Measurements from ENCODE around the gene CCNE1. TPM values are rescaled to one million over a fixed set of nuclear protein-coding genes. Genes with fewer than 3 reads are reported as not detected.

The CCNE1 gene
- total and polyA plus RNA-seq, 2 experiments from 2014 or later = 26.1 to 38.3 TPM

GRCh38 chr19:29860492-29860891 lies 48.7 kb downstream of the CCNE1 start:
- no peaks in the 10 kb centered on the region for H3K36me3 ChIP-seq (ENCODE audit: insufficient read depth)
- ATAC-seq = peak; percentile 18; the same call in 2 of the 3 replicates
- no peaks in the 10 kb centered on the region for H3K27me3 ChIP-seq (ENCODE audit: insufficient read depth)
- no peaks in the 10 kb centered on the region for H4K20me1 ChIP-seq (replicated peaks; ENCODE audit: insufficient read depth)
- no peaks in the 10 kb centered on the region for H3K36me3 Mint-ChIP-seq (ENCODE audit: low read depth)
- no peaks in the 10 kb centered on the region for H3K9me2 ChIP-seq (ENCODE audit: insufficient read depth)
- H3K27ac ChIP-seq (ENCODE audit: low read depth) = no peak overlapping the region
- peaks cover 7% of the 10 kb centered on the region for H3K4me1 Mint-ChIP-seq
- no peak overlapping the region for H3K4me2 ChIP-seq
- H3K27ac Mint-ChIP-seq = no peak overlapping the region
- TF ChIP-seq REST (IDR thresholded peaks at IDR 0.05; ENCODE audit: unreplicated experiment) (no peak), JUNB (IDR thresholded peaks at IDR 0.05; ENCODE audit: unreplicated experiment) (no peak), ZNF114 (CRISPR knock-in tag; IDR thresholded peaks at IDR 0.05) (no peak), CREB1 (CRISPR knock-in tag; IDR thresholded peaks at IDR 0.05; ENCODE audit: low read depth) (no peak), EZH2 (IDR thresholded peaks at IDR 0.05; ENCODE audit: low read depth, unreplicated experiment) (no peak), STAT1 (IDR thresholded peaks at IDR 0.05; ENCODE audit: unreplicated experiment) (no peak), ZNF331 (CRISPR knock-in tag; IDR thresholded peaks at IDR 0.05; ENCODE audit: low read depth) (no peak), POLR2AphosphoS5 (IDR thresholded peaks at IDR 0.05; ENCODE audit: low read depth) (no peak), NANOG (IDR thresholded peaks at IDR 0.05; ENCODE audit: borderline replicate concordance) (no peak), ZNF462 (CRISPR knock-in tag; IDR thresholded peaks at IDR 0.05) (no peak), ETS1 (IDR thresholded peaks at IDR 0.05) (no peak)
- DNase-seq (ENCODE audit: low spot score) = peak; percentile 69
- H3K27me3 Mint-ChIP-seq (ENCODE audit: insufficient read depth, low read depth, poor library complexity) = peaks cover 22% of the 10 kb centered on the region
- no peak overlapping the region for H3K4me3 ChIP-seq
- no peaks in the 10 kb centered on the region for H3K79me2 ChIP-seq (replicated peaks; ENCODE audit: insufficient read depth)
- no peaks in the 10 kb centered on the region for H3K9me3 Mint-ChIP-seq
- no peak overlapping the region for H2AFZ ChIP-seq
- no peaks in the 10 kb centered on the region for H3F3A ChIP-seq (replicated peaks; ENCODE audit: low read depth)
- H3K4me1 ChIP-seq (ENCODE audit: insufficient read depth) = no peaks in the 10 kb centered on the region; the same call in 1 of the 2 replicates
- H3K4me3 Mint-ChIP-seq = no peak overlapping the region
